Epithelial cell of esophagus (primary cell): ENCODE data around the gene FLNB.
A peak's percentile ranks its signal among the peaks of the same experiment; 100 is the strongest.

ENCODE experiments used
- DNase-seq: peaks from one replicate; pipeline ENCODE4 v3.0.0; 2010; ENCODE audit warnings: low read depth
- H3K4me3 ChIP-seq: 2 replicates; pipeline ENCODE4 v1.5.1; 2011; ENCODE audit warnings: mild to moderate bottlenecking, low read length, control low read depth
- TF ChIP-seq, protein P1 (sequence below): IDR thresholded peaks from 2 replicates; pipeline ENCODE4 v1.5.1; 2011; ENCODE audit warnings: low read depth, mild to moderate bottlenecking, low read length, control low read depth, inconsistent platforms; ENCODE audit not compliant: insufficient read depth; ENCODE audit errors: missing control alignments

The FLNB gene

GRCh38 chr3:58184309-58184981 lies 176.2 kb downstream of the FLNB start:
- TF ChIP-seq, protein P1, sequence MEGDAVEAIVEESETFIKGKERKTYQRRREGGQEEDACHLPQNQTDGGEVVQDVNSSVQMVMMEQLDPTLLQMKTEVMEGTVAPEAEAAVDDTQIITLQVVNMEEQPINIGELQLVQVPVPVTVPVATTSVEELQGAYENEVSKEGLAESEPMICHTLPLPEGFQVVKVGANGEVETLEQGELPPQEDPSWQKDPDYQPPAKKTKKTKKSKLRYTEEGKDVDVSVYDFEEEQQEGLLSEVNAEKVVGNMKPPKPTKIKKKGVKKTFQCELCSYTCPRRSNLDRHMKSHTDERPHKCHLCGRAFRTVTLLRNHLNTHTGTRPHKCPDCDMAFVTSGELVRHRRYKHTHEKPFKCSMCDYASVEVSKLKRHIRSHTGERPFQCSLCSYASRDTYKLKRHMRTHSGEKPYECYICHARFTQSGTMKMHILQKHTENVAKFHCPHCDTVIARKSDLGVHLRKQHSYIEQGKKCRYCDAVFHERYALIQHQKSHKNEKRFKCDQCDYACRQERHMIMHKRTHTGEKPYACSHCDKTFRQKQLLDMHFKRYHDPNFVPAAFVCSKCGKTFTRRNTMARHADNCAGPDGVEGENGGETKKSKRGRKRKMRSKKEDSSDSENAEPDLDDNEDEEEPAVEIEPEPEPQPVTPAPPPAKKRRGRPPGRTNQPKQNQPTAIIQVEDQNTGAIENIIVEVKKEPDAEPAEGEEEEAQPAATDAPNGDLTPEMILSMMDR = no peak
- no peak overlapping the region for H3K4me3 ChIP-seq
- no peak for DNase-seq

DNA sequence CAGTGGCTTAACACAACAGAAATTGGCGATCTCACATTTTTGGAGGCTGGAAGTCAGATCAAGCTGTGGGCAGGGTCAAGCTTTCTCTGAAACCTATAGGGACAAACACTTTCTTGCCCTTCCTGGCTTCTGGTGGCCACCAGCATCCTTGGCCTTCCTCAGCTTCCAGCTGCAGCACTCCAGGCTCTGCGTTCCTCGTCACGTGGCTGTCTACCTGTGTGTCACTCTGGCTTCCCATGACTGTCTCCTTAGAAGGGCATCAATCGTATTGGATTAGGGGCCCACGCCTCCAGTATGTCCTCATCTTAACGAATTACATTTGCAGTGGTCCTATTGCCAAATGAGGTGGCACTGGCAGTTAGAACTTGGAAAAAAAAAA lies 176.7 kb downstream of the FLNB start:
- H3K4me3 ChIP-seq = no peak overlapping the region
- DNase-seq = no peak
- TF ChIP-seq, protein P1 = no peak

GRCh38 chr3:58188173-58188564 lies 179.9 kb downstream of the FLNB start:
- peak; percentile 91 for DNase-seq

DNA sequence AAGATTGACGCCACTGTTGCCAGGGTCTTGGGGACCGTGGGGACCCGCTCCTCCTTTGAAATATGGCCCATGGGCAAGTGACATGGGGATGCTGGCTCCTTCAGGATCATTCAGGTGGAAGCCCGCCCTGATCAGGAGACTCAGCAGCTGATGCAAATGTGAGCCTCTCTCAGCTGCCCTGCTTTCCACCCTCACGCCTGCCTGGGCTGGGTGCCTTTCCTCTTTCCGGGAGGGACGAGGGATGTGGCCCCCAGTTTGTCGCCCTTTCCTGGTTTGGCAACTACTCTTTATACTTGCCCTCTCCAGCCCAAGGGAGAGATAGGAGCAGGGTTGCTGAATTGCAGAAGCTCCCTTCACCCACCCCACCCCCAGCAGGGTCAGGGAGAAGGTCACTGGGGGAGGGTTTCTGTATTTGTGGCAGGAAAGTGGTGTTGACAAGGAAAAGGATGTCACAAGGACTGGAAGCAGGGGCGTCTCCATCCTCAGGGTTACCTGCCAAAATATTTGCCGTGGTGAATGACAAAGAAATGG lies 180.8 kb downstream of the FLNB start:
- no peak for DNase-seq
- TF ChIP-seq, protein P1 = no peak
- no peak overlapping the region for H3K4me3 ChIP-seq

More at GRCh38 chr3:58188173-58188564, 179.9 kb downstream of the FLNB start:
- no peak overlapping the region for H3K4me3 ChIP-seq
- TF ChIP-seq, protein P1 = no peak

- DNase-seq = no peak
- no peak overlapping the region for H3K4me3 ChIP-seq
- TF ChIP-seq, protein P1 = no peak
Observed at GRCh38 chr3:58189691-58190090, 181.5 kb downstream of the FLNB start.

DNA sequence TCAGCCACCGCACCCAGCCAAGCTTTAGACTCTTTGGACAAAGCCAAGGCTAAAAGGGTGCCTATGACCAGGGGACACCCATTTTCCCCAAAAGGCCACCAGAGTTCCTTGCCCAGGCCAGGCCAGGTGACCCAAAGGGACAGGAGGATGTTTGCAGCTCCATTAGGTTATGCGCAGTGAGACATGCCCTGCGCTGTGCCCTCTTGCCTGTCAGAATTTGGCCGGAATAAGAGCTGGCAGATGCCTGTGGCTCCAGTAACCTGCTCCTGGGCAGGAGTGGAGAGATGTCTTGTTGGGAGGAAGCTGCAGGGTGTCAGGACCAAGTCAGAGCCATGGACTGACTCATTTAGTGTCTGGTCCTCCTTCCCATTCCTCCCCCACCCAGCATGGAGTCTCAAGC lies 182.1 kb downstream of the FLNB start:
- H3K4me3 ChIP-seq = no peak overlapping the region
- TF ChIP-seq, protein P1 = no peak

DNA sequence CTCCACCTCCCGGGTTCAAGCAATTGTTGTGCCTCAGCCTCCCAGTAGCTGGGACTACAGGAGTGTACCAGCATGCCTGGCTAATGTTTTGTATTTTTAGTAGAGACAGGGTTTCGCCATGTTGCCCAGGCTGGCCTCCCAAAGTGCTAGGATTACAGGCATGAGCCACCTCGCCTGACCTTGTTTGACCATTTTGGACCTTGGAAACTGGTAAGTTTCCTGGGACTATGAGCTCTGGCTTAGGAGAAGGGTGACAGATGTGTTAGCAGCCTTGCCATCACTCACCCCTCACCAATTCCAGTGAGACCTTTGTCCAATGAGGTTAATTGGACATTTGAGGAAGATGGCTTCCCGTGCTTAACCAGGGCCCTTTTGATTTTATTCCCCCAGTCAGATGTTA lies 182.7 kb downstream of the FLNB start:
- TF ChIP-seq, protein P1 = no peak
- no peak for DNase-seq
- H3K4me3 ChIP-seq = no peak overlapping the region

More for the DNA sequence above, 182.1 kb downstream of the FLNB start:
- DNase-seq = no peak
